NCI-H2029 (cell line): Measurements from ENCODE around the gene UFSP1.
"Not testable (repeated sequence)": the region's sequence is repeated elsewhere in the genome, so short reads cannot be mapped to it uniquely, and the experiment has no call there.

Experiments used
- DNase-seq: peaks from one replicate; lab custom pipeline; 2025; lab: John Stamatoyannopoulos, UW

The UFSP1 gene

DNA sequence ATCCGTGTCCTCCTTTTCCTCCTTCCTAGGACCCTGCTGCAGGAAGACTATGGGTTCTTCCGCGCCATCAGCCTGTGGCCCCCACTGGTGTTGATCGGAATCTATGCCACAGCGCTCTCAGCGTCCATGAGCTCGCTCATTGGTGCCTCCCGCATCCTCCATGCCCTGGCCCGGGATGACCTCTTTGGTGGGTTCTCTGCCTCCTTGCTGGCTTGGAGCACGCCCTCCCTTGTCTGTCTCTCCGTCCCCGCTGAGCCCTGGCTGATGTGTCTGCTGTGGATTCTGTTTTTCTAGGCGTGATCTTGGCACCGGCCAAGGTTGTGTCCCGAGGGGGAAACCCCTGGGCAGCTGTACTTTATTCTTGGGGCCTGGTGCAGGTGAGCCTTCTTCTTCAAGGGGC, 29.7 kb downstream of the UFSP1 start:
- no peak for DNase-seq

DNA sequence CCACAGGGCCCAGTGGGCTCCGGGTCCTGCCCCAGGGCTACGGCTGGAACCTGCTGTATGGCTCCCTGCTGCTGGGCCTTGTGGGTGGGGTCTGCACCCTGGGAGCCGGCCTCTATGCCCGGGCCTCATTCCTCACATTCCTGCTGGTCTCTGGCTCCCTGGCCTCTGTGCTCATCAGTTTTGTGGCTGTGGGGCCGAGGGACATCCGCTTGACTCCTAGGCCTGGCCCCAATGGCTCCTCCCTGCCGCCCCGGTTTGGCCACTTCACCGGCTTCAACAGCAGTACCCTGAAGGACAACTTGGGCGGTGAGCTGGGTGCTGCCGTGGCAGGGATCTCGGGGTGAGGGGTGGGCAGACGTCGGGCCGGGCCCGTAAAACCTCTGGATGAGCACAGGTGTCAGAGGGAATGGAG, 32.6 kb downstream of the UFSP1 start:
- DNase-seq: no peak

DNA sequence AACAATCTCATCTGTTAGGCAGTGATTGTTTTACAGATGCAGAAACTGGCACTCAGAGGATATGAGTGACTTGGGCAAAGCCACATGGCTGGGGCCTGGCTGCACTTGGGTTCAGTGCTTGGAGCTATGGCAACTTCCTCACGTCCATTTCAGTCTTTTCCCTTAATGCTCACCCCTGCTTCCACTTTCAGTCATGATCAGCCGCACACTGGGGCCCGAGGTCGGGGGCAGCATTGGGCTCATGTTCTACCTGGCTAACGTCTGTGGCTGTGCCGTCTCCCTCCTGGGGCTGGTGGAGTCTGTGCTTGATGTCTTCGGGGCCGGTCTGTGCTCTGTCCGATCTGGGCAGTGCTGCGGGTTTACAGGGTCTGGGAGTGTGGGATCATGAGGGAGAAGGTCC, 34.0 kb downstream of the UFSP1 start:
- no peak for DNase-seq

- DNase-seq: not testable (repeated sequence)
Observed at GRCh38 chr7:100854899-100855298, 34.6 kb downstream of the UFSP1 start.

DNA sequence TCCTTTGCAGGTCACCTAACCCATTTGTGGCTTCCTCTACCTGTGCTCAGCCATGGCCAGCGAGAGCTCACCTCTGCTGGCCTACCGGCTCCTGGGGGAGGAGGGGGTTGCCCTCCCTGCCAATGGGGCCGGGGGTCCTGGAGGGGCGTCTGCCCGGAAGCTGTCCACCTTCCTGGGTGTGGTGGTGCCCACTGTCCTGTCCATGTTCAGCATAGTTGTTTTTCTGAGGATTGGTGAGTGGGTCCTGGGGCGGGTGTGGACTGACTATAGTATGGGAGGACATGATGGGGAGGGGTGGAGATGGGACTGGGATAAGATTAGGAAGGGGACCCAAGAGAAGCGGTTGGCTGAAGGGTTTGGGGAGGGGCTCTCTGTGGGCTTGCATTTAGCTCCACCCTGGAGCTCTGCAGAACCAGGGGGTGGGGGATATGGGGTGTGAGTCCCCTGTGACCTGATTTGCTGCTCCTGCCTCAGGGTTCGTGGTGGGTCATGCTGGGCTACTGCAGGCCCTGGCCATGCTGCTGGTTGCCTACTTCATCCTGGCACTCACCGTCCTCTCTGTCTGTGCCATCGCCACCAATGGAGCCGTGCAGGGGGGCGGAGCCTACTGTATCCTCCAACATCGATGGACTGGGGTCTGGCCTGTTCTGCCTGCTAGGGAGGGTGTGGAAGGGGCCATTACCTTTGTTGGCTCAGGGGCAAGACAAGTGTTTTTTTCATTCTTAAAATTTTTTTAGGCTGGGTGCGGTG, 35.2 kb downstream of the UFSP1 start:
- no peak for DNase-seq

DNA sequence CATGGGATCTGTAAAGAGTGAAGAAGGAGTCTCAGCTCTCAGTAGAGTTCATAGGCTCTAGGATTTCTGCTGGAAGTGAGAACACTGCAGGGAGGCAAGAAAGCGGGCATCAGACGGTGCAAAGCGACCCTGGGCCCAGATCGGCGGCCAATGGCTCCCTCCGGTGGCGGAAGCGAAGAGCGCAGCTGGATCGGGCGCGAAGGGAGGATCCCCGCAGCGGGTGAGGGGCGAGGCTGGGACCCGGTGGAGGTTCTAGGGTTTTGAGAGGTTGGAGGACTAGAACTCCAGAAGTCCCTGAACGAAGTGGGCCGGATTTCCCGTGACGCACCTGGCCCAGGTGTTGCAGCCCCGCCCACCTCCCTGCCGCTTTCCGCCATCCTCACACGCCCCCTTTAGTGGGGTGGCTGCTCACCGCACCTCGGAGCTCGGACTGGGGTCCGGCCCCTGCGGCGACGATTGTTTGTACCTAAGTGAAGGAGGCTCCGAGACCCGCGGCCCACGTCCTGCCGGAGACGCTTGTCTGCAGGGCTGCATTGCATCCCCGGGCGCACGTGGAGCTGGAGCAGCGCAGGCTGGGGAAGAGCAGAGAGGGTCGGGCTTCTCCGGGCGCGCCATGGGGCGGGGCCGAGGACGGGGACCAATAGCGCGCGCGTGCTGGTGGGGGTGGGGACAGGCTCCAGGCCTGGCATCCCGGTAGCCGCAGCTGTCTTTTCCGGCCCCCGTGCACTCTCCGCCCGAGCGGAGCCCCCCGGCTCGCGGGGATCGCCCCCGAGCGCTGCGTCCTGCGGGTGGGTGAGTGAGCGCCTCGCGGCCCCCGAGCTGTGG, 37.3 kb downstream of the UFSP1 start, which contains the start of gene SLC12A9:
Gene SLC12A9 (plus strand): TSS at position 666 of the 825 bp plus-strand sequence. CDS start 1,485 bp downstream, outside the sequence.
- peak; percentile 89 for DNase-seq

DNA sequence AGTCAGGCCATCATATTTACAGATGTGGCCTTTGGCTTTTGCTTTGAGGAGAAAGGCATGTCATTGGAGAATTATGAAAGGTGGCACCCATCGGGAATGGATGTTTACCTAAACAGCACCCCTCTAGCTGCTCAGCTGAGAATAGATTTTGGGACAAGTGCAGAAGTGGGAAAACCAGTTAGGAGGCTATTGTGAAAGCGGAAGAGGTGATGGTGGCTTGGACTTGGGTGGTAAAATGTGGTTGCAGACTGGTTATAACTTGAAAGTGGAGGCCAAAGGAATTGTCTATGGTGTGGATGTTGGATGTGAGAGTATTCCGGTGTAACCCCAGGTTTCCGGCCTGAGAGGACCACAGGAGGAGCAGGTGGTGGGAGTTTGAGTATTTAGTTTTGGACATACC, 42.2 kb downstream of the UFSP1 start:
- DNase-seq: no peak

- DNase-seq: no peak
Observed at GRCh38 chr7:100840470-100841100, 48.9 kb downstream of the UFSP1 start.

DNA sequence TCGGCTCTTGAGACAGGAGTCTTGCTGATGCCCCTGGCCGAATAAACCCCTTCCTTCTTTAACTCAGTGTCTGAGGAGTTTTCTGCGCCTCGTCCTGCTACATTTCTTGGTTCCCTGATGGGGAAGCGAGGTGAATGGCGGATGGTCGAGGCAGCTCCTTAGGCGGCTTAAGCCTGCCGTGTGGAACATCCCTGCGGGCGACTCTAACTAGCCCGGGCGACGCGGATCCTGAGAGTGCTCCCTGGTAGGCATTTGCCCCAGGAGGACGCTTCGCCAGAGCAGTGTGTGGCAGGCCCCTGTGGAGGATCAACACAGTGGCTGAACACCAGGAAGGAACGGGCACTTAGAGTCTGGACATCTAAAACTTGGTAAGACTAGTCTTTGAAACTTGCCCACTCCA, 50.2 kb downstream of the UFSP1 start:
- no peak for DNase-seq
